ENCODE data around the gene CORO1C. TPM values are rescaled to one million over a fixed set of nuclear protein-coding genes. Genes with fewer than 3 reads are reported as not detected.

CORO1C gene
- total RNA-seq, 1 donor from 2014 or later, result 171 TPM

DNA sequence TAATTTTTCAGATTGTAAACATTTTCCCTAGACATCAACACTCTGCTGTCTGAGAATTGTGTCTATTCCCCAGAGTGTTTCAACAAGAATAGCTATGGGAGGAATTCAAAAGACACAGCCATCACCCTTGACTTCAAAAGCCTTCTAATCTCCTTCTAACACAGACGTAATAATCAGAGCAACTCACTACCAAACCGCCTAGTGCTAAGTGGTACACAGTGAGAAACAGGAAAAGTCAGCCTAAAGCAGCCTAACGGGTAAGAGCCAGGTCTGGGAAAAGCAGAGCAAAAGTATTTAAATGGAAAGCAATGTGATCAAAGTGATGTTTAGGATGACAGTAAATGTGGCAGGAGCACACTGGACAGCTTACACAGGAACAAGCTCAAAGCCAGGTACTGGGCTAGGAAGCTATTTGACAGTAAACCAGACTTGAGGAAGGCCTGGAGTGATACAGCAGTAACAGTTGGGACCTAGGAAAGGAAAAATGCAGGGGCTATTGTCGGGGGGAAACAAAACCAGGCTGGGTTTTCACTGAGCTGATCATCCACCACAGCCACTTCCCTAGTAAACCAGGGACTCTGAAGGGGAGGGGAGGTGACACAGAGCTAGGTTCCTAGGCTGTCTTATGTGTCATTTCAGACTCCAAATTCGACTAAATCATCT, 29.4 kb downstream of the CORO1C start:
- Mint-ChIP-seq H3K9me3 (no peaks in the 10 kb centered on the region), H3K4me3 (no peak overlapping the region), H3K36me3 (ENCODE audit: low read depth) (peaks cover 5% of the 10 kb centered on the region), H3K27ac (ENCODE audit: unreplicated experiment) (peak overlapping the region; percentile 2), H3K27me3 (ENCODE audit: low read depth) (no peaks in the 10 kb centered on the region), H3K4me1 (peaks cover 39% of the 10 kb centered on the region)
- TF ChIP-seq, protein P1, sequence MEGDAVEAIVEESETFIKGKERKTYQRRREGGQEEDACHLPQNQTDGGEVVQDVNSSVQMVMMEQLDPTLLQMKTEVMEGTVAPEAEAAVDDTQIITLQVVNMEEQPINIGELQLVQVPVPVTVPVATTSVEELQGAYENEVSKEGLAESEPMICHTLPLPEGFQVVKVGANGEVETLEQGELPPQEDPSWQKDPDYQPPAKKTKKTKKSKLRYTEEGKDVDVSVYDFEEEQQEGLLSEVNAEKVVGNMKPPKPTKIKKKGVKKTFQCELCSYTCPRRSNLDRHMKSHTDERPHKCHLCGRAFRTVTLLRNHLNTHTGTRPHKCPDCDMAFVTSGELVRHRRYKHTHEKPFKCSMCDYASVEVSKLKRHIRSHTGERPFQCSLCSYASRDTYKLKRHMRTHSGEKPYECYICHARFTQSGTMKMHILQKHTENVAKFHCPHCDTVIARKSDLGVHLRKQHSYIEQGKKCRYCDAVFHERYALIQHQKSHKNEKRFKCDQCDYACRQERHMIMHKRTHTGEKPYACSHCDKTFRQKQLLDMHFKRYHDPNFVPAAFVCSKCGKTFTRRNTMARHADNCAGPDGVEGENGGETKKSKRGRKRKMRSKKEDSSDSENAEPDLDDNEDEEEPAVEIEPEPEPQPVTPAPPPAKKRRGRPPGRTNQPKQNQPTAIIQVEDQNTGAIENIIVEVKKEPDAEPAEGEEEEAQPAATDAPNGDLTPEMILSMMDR (conservative IDR thresholded peaks at IDR 0.05), result no peak
- no peak for DNase-seq (ENCODE audit: low read depth, low spot score)

GRCh38 chr12:108700833-108701541, 30.3 kb downstream of the CORO1C start:
- H3K36me3 Mint-ChIP-seq (ENCODE audit: low read depth), result peaks cover 7% of the 10 kb centered on the region
- no peak overlapping the region for H3K4me3 Mint-ChIP-seq

DNA sequence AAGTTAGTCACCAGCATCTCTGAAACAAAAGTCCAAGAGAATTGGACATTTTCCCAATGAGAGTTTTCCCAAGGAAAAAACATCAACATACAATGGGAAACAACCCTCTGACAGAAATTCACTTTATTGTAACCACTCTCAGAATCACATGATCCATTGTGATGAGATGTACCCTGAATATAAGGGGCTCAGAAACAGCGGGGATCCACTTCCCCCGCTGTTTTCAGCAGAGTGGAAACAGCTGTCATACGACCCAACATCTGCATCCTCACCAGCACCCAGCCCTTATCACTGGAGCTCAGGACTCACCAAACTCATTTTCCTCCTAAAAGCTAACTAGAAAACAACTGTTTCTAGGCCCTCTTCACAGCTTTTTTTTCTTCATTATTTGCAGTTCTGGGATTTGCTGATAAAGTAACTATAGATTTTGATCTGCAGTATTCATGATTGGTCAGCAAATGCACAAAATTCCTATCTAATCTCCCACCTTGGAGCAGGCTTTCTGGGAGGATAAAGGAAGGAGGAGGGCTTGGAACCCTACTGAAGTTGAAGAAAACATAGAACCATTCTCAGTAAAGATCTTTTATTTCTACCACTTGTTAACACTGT, 31.3 kb downstream of the CORO1C start:
- Mint-ChIP-seq H3K9me3 (no peaks in the 10 kb centered on the region), H3K27ac (ENCODE audit: unreplicated experiment) (no peak overlapping the region), H3K36me3 (ENCODE audit: low read depth) (peaks cover 11% of the 10 kb centered on the region), H3K4me1 (peaks cover 38% of the 10 kb centered on the region), H3K4me3 (no peak overlapping the region), H3K27me3 (ENCODE audit: low read depth) (no peaks in the 10 kb centered on the region)
- no peak for DNase-seq (ENCODE audit: low read depth, low spot score)
- TF ChIP-seq, protein P1 (conservative IDR thresholded peaks at IDR 0.05), result no peak

More at GRCh38 chr12:108700833-108701541, 30.3 kb downstream of the CORO1C start:
- no peak for DNase-seq (ENCODE audit: low read depth, low spot score)
- H3K27ac Mint-ChIP-seq (ENCODE audit: unreplicated experiment), result peak overlapping the region; percentile 73
- H3K9me3 Mint-ChIP-seq, result no peaks in the 10 kb centered on the region
- TF ChIP-seq, protein P1 (conservative IDR thresholded peaks at IDR 0.05), result no peak
- H3K4me1 Mint-ChIP-seq, result peaks cover 42% of the 10 kb centered on the region
- no peaks in the 10 kb centered on the region for H3K27me3 Mint-ChIP-seq (ENCODE audit: low read depth)

- no peak overlapping the region for H3K4me3 Mint-ChIP-seq
- DNase-seq (ENCODE audit: low read depth, low spot score), result no peak
- peaks cover 37% of the 10 kb centered on the region for H3K4me1 Mint-ChIP-seq
- no peaks in the 10 kb centered on the region for H3K27me3 Mint-ChIP-seq (ENCODE audit: low read depth)
- peaks cover 11% of the 10 kb centered on the region for H3K36me3 Mint-ChIP-seq (ENCODE audit: low read depth)
- TF ChIP-seq, protein P1 (conservative IDR thresholded peaks at IDR 0.05), result no peak
- H3K27ac Mint-ChIP-seq (ENCODE audit: unreplicated experiment), result no peak overlapping the region
- H3K9me3 Mint-ChIP-seq, result no peaks in the 10 kb centered on the region
Measured at GRCh38 chr12:108697905-108698304, 33.4 kb downstream of the CORO1C start.

DNA sequence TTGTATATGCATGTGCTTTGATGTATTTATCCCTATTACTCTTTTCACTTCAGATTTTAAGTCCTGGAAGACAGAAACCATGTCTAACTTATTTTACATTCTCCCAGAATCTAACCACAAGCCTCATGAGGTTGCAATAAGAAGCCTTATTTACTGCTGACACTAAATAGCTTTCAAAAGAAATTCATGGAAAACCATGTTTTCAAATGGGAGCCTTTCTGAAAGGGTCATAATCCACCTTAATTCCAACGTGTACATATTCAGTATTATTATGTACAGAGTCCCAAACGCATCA, 34.4 kb downstream of the CORO1C start:
- TF ChIP-seq, protein P1 (conservative IDR thresholded peaks at IDR 0.05), result no peak
- Mint-ChIP-seq H3K36me3 (ENCODE audit: low read depth) (peaks cover 11% of the 10 kb centered on the region), H3K27ac (ENCODE audit: unreplicated experiment) (peak overlapping the region; percentile 38), H3K4me3 (no peak overlapping the region), H3K27me3 (ENCODE audit: low read depth) (no peaks in the 10 kb centered on the region), H3K9me3 (no peaks in the 10 kb centered on the region), H3K4me1 (peaks cover 36% of the 10 kb centered on the region)
- DNase-seq (ENCODE audit: low read depth, low spot score), result no peak

Measured in neural crest cell (in vitro differentiated cells).